ENCODE data around the gene ZNF414.
A peak's percentile ranks its signal among the peaks of the same experiment; 100 is the strongest.

DNA sequence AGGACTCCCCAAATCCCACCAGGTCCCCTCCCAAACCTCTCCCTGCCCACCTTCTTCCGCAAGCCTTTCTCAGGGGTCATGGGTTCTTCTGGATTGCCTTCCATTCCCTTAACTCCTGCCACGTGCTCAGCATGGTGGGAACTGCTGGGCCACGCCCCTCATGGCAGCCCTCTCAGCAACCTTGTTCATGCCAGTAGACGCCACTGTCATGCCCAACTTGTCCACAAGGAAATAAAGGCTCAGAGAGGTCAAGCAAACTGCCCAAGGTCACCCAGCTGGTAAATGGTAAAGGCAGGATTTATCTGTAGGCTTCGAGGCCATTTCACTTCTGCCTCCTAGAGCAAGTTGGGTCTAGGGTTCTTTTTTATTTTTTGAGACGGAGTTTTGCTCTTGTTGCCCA lies 22.4 kb downstream of the ZNF414 start:
- TF ChIP-seq POLR2A (conservative IDR thresholded peaks at IDR 0.05) (no peak), OTX1 (CRISPR knock-in tag; IDR thresholded peaks at IDR 0.05) (no peak), KDM1A (IDR thresholded peaks at IDR 0.05) (0 out of 4 replicates have a peak, but pooled peaks of 1 of the 2 experiments have one; percentile 17), ELF1 (tag; IDR thresholded peaks at IDR 0.05) (no peak), ZBTB7A (IDR thresholded peaks at IDR 0.05; ENCODE audit: borderline replicate concordance, control insufficient read depth, low read depth, low read length) (no peak), ZNF175 (CRISPR knock-in tag; IDR thresholded peaks at IDR 0.05; ENCODE audit: low read depth) (no peak), SMC3 (conservative IDR thresholded peaks at IDR 0.05; ENCODE audit: insufficient read depth, low read depth, low read length) (no peak), POLR2AphosphoS5 (IDR thresholded peaks at IDR 0.05; ENCODE audit: control insufficient read depth, insufficient read depth, low read depth, low read length) (no peak), TGIF2 (CRISPR knock-in tag; IDR thresholded peaks at IDR 0.05) (no peak)
- TF ChIP-seq, protein P1, sequence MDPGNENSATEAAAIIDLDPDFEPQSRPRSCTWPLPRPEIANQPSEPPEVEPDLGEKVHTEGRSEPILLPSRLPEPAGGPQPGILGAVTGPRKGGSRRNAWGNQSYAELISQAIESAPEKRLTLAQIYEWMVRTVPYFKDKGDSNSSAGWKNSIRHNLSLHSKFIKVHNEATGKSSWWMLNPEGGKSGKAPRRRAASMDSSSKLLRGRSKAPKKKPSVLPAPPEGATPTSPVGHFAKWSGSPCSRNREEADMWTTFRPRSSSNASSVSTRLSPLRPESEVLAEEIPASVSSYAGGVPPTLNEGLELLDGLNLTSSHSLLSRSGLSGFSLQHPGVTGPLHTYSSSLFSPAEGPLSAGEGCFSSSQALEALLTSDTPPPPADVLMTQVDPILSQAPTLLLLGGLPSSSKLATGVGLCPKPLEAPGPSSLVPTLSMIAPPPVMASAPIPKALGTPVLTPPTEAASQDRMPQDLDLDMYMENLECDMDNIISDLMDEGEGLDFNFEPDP (CRISPR knock-in tag; IDR thresholded peaks at IDR 0.05), result no peak
- TF ChIP-seq, protein P2, sequence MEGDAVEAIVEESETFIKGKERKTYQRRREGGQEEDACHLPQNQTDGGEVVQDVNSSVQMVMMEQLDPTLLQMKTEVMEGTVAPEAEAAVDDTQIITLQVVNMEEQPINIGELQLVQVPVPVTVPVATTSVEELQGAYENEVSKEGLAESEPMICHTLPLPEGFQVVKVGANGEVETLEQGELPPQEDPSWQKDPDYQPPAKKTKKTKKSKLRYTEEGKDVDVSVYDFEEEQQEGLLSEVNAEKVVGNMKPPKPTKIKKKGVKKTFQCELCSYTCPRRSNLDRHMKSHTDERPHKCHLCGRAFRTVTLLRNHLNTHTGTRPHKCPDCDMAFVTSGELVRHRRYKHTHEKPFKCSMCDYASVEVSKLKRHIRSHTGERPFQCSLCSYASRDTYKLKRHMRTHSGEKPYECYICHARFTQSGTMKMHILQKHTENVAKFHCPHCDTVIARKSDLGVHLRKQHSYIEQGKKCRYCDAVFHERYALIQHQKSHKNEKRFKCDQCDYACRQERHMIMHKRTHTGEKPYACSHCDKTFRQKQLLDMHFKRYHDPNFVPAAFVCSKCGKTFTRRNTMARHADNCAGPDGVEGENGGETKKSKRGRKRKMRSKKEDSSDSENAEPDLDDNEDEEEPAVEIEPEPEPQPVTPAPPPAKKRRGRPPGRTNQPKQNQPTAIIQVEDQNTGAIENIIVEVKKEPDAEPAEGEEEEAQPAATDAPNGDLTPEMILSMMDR (IDR thresholded peaks at IDR 0.05 in 2 of 3, conservative IDR thresholded peaks at IDR 0.05 in 1 of 3; ENCODE audit: insufficient read depth in 2 of 3, low read depth in 1 of 3, low read length in 3 of 3), result no peak
- TF ChIP-seq, protein P3, sequence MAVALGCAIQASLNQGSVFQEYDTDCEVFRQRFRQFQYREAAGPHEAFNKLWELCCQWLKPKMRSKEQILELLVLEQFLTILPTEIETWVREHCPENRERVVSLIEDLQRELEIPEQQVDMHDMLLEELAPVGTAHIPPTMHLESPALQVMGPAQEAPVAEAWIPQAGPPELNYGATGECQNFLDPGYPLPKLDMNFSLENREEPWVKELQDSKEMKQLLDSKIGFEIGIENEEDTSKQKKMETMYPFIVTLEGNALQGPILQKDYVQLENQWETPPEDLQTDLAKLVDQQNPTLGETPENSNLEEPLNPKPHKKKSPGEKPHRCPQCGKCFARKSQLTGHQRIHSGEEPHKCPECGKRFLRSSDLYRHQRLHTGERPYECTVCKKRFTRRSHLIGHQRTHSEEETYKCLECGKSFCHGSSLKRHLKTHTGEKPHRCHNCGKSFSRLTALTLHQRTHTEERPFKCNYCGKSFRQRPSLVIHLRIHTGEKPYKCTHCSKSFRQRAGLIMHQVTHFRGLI (CRISPR knock-in tag; IDR thresholded peaks at IDR 0.05), result no peak
- TF ChIP-seq, protein P4, sequence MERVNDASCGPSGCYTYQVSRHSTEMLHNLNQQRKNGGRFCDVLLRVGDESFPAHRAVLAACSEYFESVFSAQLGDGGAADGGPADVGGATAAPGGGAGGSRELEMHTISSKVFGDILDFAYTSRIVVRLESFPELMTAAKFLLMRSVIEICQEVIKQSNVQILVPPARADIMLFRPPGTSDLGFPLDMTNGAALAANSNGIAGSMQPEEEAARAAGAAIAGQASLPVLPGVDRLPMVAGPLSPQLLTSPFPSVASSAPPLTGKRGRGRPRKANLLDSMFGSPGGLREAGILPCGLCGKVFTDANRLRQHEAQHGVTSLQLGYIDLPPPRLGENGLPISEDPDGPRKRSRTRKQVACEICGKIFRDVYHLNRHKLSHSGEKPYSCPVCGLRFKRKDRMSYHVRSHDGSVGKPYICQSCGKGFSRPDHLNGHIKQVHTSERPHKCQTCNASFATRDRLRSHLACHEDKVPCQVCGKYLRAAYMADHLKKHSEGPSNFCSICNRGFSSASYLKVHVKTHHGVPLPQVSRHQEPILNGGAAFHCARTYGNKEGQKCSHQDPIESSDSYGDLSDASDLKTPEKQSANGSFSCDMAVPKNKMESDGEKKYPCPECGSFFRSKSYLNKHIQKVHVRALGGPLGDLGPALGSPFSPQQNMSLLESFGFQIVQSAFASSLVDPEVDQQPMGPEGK (CRISPR knock-in tag; IDR thresholded peaks at IDR 0.05; ENCODE audit: borderline replicate concordance), result no peak

Data from K562 (cell line).